ENCODE data around the gene LCN6. TPM values are rescaled to one million over a fixed set of nuclear protein-coding genes. Genes with fewer than 3 reads are reported as not detected.

LCN6 gene
- total and polyA plus RNA-seq, 2 of the 13 experiments (the other 11 are each of a cell fraction or from before 2014, with no cell fraction given) = not detected

- TF ChIP-seq HNF1A (IDR thresholded peaks at IDR 0.05; ENCODE audit: low read depth) (0 out of 2 replicates have a peak, but pooled peaks have one; percentile 19), HNF1A (CRISPR knock-in tag; IDR thresholded peaks at IDR 0.05; ENCODE audit: borderline replicate concordance) (peak; percentile 40; the same call in 1 of the 2 replicates), CHCHD3 (CRISPR knock-in tag; IDR thresholded peaks at IDR 0.05) (no peak), CHD4 (IDR thresholded peaks at IDR 0.05; ENCODE audit: borderline replicate concordance, low read length) (no peak; the same call in none of the 2 replicates), ZBTB43 (CRISPR knock-in tag; conservative IDR thresholded peaks at IDR 0.05) (peak; percentile 99), EED (CRISPR knock-in tag; IDR thresholded peaks at IDR 0.05) (no peak), MNT (IDR thresholded peaks at IDR 0.05) (peak; percentile 70), HIVEP1 (CRISPR knock-in tag; IDR thresholded peaks at IDR 0.05) (0 out of 2 replicates have a peak, but pooled peaks have one; percentile 17), PHF21A (CRISPR knock-in tag; IDR thresholded peaks at IDR 0.05) (peak; percentile 39; the same call in 1 of the 2 replicates), AKAP8 (CRISPR knock-in tag; IDR thresholded peaks at IDR 0.05) (no peak), ZNF883 (CRISPR knock-in tag; IDR thresholded peaks at IDR 0.05; ENCODE audit: not compliant biosample characterization) (peak; percentile 78), MAFK (conservative IDR thresholded peaks at IDR 0.05 in 1 of 2, IDR thresholded peaks at IDR 0.05 in 1 of 2; ENCODE audit: low read length in 2 of 2) (no peak), BHLHE40 (IDR thresholded peaks at IDR 0.05; ENCODE audit: low read length) (peak; percentile 75), REPIN1 (CRISPR knock-in tag; IDR thresholded peaks at IDR 0.05; ENCODE audit: borderline replicate concordance, low read depth) (no peak), TBX3 (IDR thresholded peaks at IDR 0.05; ENCODE audit: borderline replicate concordance) (peak; percentile 65; the same call in 1 of the 2 replicates), ZNF781 (CRISPR knock-in tag; IDR thresholded peaks at IDR 0.05; ENCODE audit: borderline replicate concordance, not compliant biosample characterization) (no peak), NR2C2 (CRISPR knock-in tag; IDR thresholded peaks at IDR 0.05; ENCODE audit: borderline replicate concordance) (peak; percentile 72), ZNF792 (CRISPR knock-in tag; IDR thresholded peaks at IDR 0.05) (no peak)
These were observed 51.0 kb downstream of the LCN6 start (continued) for GRCh38 chr9:136697146-136697820.
